Hepatocyte (in vitro differentiated cells): ENCODE measurements around the gene SERPINA3.

Experiments used
- EZH2 ChIP-seq: fragments of 200-600 bp; sonication (generic); IDR thresholded peaks from 2 replicates; pipeline ENCODE4 v1.6.1; 2016; ENCODE audit warnings: antibody characterized with exemption, mild to moderate bottlenecking, borderline replicate concordance
- EZH2phosphoT487 ChIP-seq: fragments of 200-600 bp; sonication (generic); IDR thresholded peaks from one replicate; pipeline ENCODE4 v1.6.1; 2018; ENCODE audit warnings: antibody characterized with exemption, mild to moderate bottlenecking, low read depth, moderate library complexity; ENCODE audit not compliant: unreplicated experiment, severe bottlenecking
- TF ChIP-seq, protein P1 (sequence below): fragments of 200-600 bp; sonication (generic); IDR thresholded peaks from 2 replicates; pipeline ENCODE4 v1.5.1; 2016; ENCODE audit warnings: antibody characterized with exemption, mild to moderate bottlenecking; ENCODE audit not compliant: poor library complexity

DNA sequence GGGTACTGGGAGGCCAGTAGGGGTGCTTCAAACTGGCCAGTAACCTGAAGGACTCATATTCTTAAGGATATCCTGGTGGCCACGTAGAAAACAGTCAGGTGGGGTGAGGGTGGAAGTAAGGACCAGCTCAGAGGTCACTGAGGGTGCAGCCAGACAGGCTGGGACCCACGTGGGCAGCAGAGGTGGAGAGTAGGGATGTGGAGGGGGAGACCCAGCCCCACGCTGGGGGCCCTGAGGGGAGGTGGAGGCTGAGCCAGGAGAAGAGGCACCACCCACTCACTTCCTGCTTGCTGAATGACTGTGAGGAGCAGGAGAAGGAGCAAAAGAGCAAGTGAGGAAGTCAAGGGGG lies 12.6 kb upstream of the SERPINA3 start:
- TF ChIP-seq, protein P1, sequence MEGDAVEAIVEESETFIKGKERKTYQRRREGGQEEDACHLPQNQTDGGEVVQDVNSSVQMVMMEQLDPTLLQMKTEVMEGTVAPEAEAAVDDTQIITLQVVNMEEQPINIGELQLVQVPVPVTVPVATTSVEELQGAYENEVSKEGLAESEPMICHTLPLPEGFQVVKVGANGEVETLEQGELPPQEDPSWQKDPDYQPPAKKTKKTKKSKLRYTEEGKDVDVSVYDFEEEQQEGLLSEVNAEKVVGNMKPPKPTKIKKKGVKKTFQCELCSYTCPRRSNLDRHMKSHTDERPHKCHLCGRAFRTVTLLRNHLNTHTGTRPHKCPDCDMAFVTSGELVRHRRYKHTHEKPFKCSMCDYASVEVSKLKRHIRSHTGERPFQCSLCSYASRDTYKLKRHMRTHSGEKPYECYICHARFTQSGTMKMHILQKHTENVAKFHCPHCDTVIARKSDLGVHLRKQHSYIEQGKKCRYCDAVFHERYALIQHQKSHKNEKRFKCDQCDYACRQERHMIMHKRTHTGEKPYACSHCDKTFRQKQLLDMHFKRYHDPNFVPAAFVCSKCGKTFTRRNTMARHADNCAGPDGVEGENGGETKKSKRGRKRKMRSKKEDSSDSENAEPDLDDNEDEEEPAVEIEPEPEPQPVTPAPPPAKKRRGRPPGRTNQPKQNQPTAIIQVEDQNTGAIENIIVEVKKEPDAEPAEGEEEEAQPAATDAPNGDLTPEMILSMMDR, result no peak
- TF ChIP-seq EZH2 (no peak), EZH2phosphoT487 (no peak)
